ENCODE measurements around the gene NUS1. TPM values are rescaled to one million over a fixed set of nuclear protein-coding genes. Genes with fewer than 3 reads are reported as not detected.
"Not testable (repeated sequence)": the region's sequence is repeated elsewhere in the genome, so short reads cannot be mapped to it uniquely, and the experiment has no call there.

The NUS1 gene
- polyA plus RNA-seq, 4 donors = 10.7 to 38.0 (median 17.9) TPM

GRCh38 chr6:117655380-117655779 lies 19.9 kb upstream of the NUS1 start:
- no peaks in the 10 kb centered on the region for H3K36me3 ChIP-seq (ENCODE audit: control insufficient read depth in 3 of 3, insufficient read depth in 2 of 3, low read depth in 1 of 3, low read length in 3 of 3)
- H3K27ac ChIP-seq (ENCODE audit: low read depth in 1 of 3, low read length in 2 of 3) = no peak overlapping the region
- FAIRE-seq (no peak), DNase-seq (no peak)
- no peaks in the 10 kb centered on the region for H3K9me3 ChIP-seq (ENCODE audit: control insufficient read depth in 2 of 2, insufficient read depth in 1 of 2, low read depth in 1 of 2, low read length in 1 of 2)
- no peaks in the 10 kb centered on the region for H3K27me3 ChIP-seq (ENCODE audit: control insufficient read depth in 3 of 3, insufficient read depth in 3 of 3, low read length in 3 of 3)
- H3K4me3 ChIP-seq (ENCODE audit: low read depth in 1 of 3, low read length in 3 of 3) = no peak overlapping the region
- no peaks in the 10 kb centered on the region for H3K4me1 ChIP-seq (ENCODE audit: control insufficient read depth in 3 of 3, insufficient read depth in 2 of 3, low read depth in 1 of 3, low read length in 2 of 3)
- WGBS, 3 donors = 76 to 89% (median 88%) methylated on average over 2 of the region's 2 CpGs

- FAIRE-seq (no peak), DNase-seq (no peak)
- H3K9me3 ChIP-seq (ENCODE audit: control insufficient read depth in 2 of 2, insufficient read depth in 1 of 2, low read depth in 1 of 2, low read length in 1 of 2) = no peaks in the 10 kb centered on the region
- H3K4me3 ChIP-seq (ENCODE audit: low read depth in 1 of 3, low read length in 3 of 3) = no peak overlapping the region
- no peak overlapping the region for H3K27ac ChIP-seq (ENCODE audit: low read depth in 1 of 3, low read length in 2 of 3)
- 73 to 85% (median 85%) methylated on average over 1 of the region's 1 CpG for WGBS, 3 donors
- no peaks in the 10 kb centered on the region for H3K27me3 ChIP-seq (ENCODE audit: control insufficient read depth in 3 of 3, insufficient read depth in 3 of 3, low read length in 3 of 3)
- H3K4me1 ChIP-seq (ENCODE audit: control insufficient read depth in 3 of 3, insufficient read depth in 2 of 3, low read depth in 1 of 3, low read length in 2 of 3) = no peaks in the 10 kb centered on the region
- no peaks in the 10 kb centered on the region for H3K36me3 ChIP-seq (ENCODE audit: control insufficient read depth in 3 of 3, insufficient read depth in 2 of 3, low read depth in 1 of 3, low read length in 3 of 3)
Measured at GRCh38 chr6:117666881-117667280, 8.4 kb upstream of the NUS1 start.

DNA sequence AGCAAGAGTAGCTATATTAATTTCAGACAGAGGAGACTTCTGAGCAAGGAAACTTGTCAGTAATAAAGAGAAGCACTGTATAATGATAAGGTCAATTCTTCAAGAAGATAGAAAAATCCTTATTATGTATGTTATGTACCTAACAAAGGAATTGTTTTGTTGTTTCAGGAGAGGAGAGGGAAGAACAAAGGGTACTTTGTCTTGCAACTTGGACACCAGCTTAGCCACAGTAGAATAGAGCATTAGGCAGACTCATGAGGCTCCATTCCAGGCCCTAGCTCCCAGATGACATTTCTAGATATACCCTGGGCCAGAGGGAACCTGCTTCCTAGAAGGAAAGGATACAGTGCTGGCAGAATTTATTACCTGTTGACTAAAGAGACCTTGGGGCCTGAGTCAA lies 6.5 kb upstream of the NUS1 start:
- no peak overlapping the region for H3K27ac ChIP-seq (ENCODE audit: low read depth in 1 of 3, low read length in 2 of 3)

DNA sequence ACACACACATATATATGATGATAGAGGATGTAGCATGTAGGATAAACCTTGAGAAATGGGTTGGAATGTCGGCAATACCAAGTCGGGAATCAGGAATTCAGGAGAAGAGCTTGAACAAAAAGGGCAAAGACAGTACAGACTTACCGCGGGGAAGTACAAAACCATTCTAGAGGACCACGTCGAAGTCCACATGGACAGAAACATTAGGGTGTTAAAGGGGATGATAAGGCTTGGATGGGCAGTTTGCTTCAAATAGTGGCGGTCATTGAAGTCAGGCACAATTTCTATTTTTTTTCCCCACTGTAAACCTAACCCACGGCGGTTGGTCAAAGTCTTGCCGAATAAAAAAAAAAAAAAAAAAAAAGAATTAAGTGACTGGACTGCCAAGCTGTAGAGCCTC lies 766 bp upstream of the NUS1 start:
- H3K4me3 ChIP-seq (ENCODE audit: low read depth in 1 of 3, low read length in 3 of 3) = peak overlapping the region; percentile 30 to 67 (median 47)
- FAIRE-seq = no peak
- no peaks in the 10 kb centered on the region for H3K27me3 ChIP-seq (ENCODE audit: control insufficient read depth in 3 of 3, insufficient read depth in 3 of 3, low read length in 3 of 3)
- DNase-seq = no peak
- H3K27ac ChIP-seq (ENCODE audit: low read depth in 1 of 3, low read length in 2 of 3) = no peak overlapping the region
- peaks cover 6 to 12% (median 7%) of the 10 kb centered on the region in 3 donors for H3K4me1 ChIP-seq (ENCODE audit: control insufficient read depth in 3 of 3, insufficient read depth in 2 of 3, low read depth in 1 of 3, low read length in 2 of 3)
- no peaks in the 10 kb centered on the region for H3K36me3 ChIP-seq (ENCODE audit: control insufficient read depth in 3 of 3, insufficient read depth in 2 of 3, low read depth in 1 of 3, low read length in 3 of 3)
- WGBS, 3 donors = 56 to 64% (median 60%) methylated on average over 10 of the region's 10 CpGs
- H3K9me3 ChIP-seq (ENCODE audit: control insufficient read depth in 2 of 2, insufficient read depth in 1 of 2, low read depth in 1 of 2, low read length in 1 of 2) = no peaks in the 10 kb centered on the region

More for the DNA sequence above, 6.5 kb upstream of the NUS1 start:
- no peaks in the 10 kb centered on the region for H3K36me3 ChIP-seq (ENCODE audit: control insufficient read depth in 3 of 3, insufficient read depth in 2 of 3, low read depth in 1 of 3, low read length in 3 of 3)
- H3K9me3 ChIP-seq (ENCODE audit: control insufficient read depth in 2 of 2, insufficient read depth in 1 of 2, low read depth in 1 of 2, low read length in 1 of 2) = no peaks in the 10 kb centered on the region
- H3K4me3 ChIP-seq (ENCODE audit: low read depth in 1 of 3, low read length in 3 of 3) = no peak overlapping the region
- no peaks in the 10 kb centered on the region for H3K4me1 ChIP-seq (ENCODE audit: control insufficient read depth in 3 of 3, insufficient read depth in 2 of 3, low read depth in 1 of 3, low read length in 2 of 3)
- no peaks in the 10 kb centered on the region for H3K27me3 ChIP-seq (ENCODE audit: control insufficient read depth in 3 of 3, insufficient read depth in 3 of 3, low read length in 3 of 3)
- FAIRE-seq (no peak), DNase-seq (no peak)

GRCh38 chr6:117675658-117676301 lies 511 bp downstream of the NUS1 start:
- not testable (repeated sequence) for H3K9me3 ChIP-seq (ENCODE audit: control insufficient read depth in 2 of 2, insufficient read depth in 1 of 2, low read depth in 1 of 2, low read length in 1 of 2); H3K27me3 ChIP-seq (ENCODE audit: control insufficient read depth in 3 of 3, insufficient read depth in 3 of 3, low read length in 3 of 3); H3K36me3 ChIP-seq (ENCODE audit: control insufficient read depth in 3 of 3, insufficient read depth in 2 of 3, low read depth in 1 of 3, low read length in 3 of 3); FAIRE-seq
- DNase-seq = peak in 1 of 2 donors; percentile 43
- Histone ChIP-seq H3K4me3 (ENCODE audit: low read depth in 1 of 3, low read length in 3 of 3) (peak overlapping the region; percentile 50 to 67 (median 61)), H3K4me1 (ENCODE audit: control insufficient read depth in 3 of 3, insufficient read depth in 2 of 3, low read depth in 1 of 3, low read length in 2 of 3) (peaks cover 7 to 12% (median 11%) of the 10 kb centered on the region in 3 donors), H3K27ac (ENCODE audit: low read depth in 1 of 3, low read length in 2 of 3) (peak overlapping the region in 1 of 3 donors; percentile 31)
- WGBS, 3 donors = 0 to 2% (median 0%) methylated on average over 37 to 51 of the region's 62 CpGs

DNA sequence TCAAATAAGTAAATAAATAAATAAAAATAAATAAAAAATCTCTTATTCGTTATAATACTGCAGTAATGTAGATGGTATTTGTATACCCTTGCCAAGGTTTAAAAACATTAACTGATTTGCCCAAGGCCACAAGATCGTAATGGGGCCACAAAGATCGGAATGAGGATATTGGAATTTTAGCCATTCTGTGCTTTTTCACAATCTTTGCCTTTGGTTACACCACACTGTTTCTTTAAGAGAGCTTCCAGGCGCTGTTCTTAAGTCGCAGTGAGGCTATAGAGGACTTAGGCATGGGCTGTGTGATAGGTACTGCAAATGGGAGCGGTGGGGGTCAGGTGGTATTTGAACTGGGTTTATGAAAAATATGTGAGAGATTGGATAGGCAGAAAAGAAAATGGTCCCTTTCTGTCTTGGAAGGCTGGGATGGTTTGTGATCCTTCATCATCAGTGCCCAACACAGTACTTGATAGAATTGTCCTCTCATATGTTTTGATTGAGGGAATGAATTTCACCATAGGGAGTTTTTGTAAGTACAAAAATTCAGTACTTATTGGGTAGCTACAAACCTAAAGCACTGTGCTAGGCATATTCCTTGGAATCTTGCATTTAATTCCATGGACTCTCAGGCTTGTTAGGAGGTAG lies 1.4 kb downstream of the NUS1 start:
- no peak overlapping the region for H3K27ac ChIP-seq (ENCODE audit: low read depth in 1 of 3, low read length in 2 of 3)
- FAIRE-seq = no peak

DNA sequence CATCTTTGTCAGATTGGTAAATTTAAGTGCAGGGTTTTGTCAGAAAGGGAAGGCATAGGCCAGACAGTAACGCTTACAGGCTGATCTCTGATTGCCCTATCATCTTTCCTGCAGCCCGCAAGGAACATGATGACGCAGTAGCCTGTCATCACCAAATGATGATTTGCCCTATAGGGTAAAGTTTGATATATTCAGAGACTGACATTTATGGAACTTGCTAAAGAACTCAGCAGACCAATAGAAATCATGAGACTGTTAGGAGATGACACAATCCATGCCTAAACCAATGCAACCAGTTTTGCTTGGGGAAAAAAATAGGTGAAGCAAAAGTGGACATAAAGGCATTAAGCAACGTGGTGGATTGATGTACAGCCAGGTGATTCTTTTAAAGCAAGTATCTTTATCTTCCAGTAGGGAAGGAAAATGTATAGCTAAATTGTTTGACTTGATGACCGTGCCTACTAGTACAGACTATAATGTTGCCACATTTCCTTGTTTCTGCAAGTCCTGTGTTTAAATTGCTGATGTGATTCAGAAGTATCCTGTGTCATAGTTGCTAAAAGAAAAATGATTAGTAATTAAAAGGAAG lies 2.4 kb downstream of the NUS1 start:
- H3K27ac ChIP-seq (ENCODE audit: low read depth in 1 of 3, low read length in 2 of 3) = no peak overlapping the region
- H3K9me3 ChIP-seq (ENCODE audit: control insufficient read depth in 2 of 2, insufficient read depth in 1 of 2, low read depth in 1 of 2, low read length in 1 of 2) = no peaks in the 10 kb centered on the region
- WGBS, 3 donors = 55 to 67% (median 59%) methylated on average over 5 of the region's 5 CpGs
- no peak overlapping the region for H3K4me3 ChIP-seq (ENCODE audit: low read depth in 1 of 3, low read length in 3 of 3)
- H3K36me3 ChIP-seq (ENCODE audit: control insufficient read depth in 3 of 3, insufficient read depth in 2 of 3, low read depth in 1 of 3, low read length in 3 of 3) = peaks cover 0 to 2% (median 0%) of the 10 kb centered on the region in 3 donors
- no peak for FAIRE-seq
- peaks cover 7 to 14% (median 12%) of the 10 kb centered on the region in 3 donors for H3K4me1 ChIP-seq (ENCODE audit: control insufficient read depth in 3 of 3, insufficient read depth in 2 of 3, low read depth in 1 of 3, low read length in 2 of 3)
- DNase-seq = peak in 1 of 2 donors; percentile 19
- no peaks in the 10 kb centered on the region for H3K27me3 ChIP-seq (ENCODE audit: control insufficient read depth in 3 of 3, insufficient read depth in 3 of 3, low read length in 3 of 3)

More for the DNA sequence above, 1.4 kb downstream of the NUS1 start:
- Histone ChIP-seq H3K4me3 (ENCODE audit: low read depth in 1 of 3, low read length in 3 of 3) (peak overlapping the region in 2 of 3 donors; percentile 12 to 50), H3K36me3 (ENCODE audit: control insufficient read depth in 3 of 3, insufficient read depth in 2 of 3, low read depth in 1 of 3, low read length in 3 of 3) (peaks cover 0 to 2% (median 0%) of the 10 kb centered on the region in 3 donors), H3K27me3 (ENCODE audit: control insufficient read depth in 3 of 3, insufficient read depth in 3 of 3, low read length in 3 of 3) (no peaks in the 10 kb centered on the region), H3K9me3 (ENCODE audit: control insufficient read depth in 2 of 2, insufficient read depth in 1 of 2, low read depth in 1 of 2, low read length in 1 of 2) (no peaks in the 10 kb centered on the region), H3K4me1 (ENCODE audit: control insufficient read depth in 3 of 3, insufficient read depth in 2 of 3, low read depth in 1 of 3, low read length in 2 of 3) (peaks cover 7 to 12% (median 11%) of the 10 kb centered on the region in 3 donors)
- DNase-seq = peak in 1 of 2 donors; percentile 17
- 57 to 66% (median 64%) methylated on average over 6 of the region's 6 CpGs for WGBS, 3 donors

- Histone ChIP-seq H3K27ac (ENCODE audit: low read depth in 1 of 3, low read length in 2 of 3) (no peak overlapping the region), H3K27me3 (ENCODE audit: control insufficient read depth in 3 of 3, insufficient read depth in 3 of 3, low read length in 3 of 3) (no peaks in the 10 kb centered on the region), H3K9me3 (ENCODE audit: control insufficient read depth in 2 of 2, insufficient read depth in 1 of 2, low read depth in 1 of 2, low read length in 1 of 2) (no peaks in the 10 kb centered on the region), H3K36me3 (ENCODE audit: control insufficient read depth in 3 of 3, insufficient read depth in 2 of 3, low read depth in 1 of 3, low read length in 3 of 3) (peaks cover 0 to 2% (median 0%) of the 10 kb centered on the region in 3 donors), H3K4me3 (ENCODE audit: low read depth in 1 of 3, low read length in 3 of 3) (no peak overlapping the region), H3K4me1 (ENCODE audit: control insufficient read depth in 3 of 3, insufficient read depth in 2 of 3, low read depth in 1 of 3, low read length in 2 of 3) (peaks cover 7 to 14% (median 8%) of the 10 kb centered on the region in 3 donors)
- no peak for DNase-seq
- FAIRE-seq = no peak
- 52 to 55% (median 53%) methylated on average over 3 of the region's 3 CpGs for WGBS, 3 donors
Measured at GRCh38 chr6:117681162-117681741, 6.0 kb downstream of the NUS1 start.

Measured in small intestine (tissue), 7 donors.